ENCODE data around the gene SOX5.
"Not testable (repeated sequence)": the region's sequence is repeated elsewhere in the genome, so short reads cannot be mapped to it uniquely, and the experiment has no call there.

Gene SOX5

DNA sequence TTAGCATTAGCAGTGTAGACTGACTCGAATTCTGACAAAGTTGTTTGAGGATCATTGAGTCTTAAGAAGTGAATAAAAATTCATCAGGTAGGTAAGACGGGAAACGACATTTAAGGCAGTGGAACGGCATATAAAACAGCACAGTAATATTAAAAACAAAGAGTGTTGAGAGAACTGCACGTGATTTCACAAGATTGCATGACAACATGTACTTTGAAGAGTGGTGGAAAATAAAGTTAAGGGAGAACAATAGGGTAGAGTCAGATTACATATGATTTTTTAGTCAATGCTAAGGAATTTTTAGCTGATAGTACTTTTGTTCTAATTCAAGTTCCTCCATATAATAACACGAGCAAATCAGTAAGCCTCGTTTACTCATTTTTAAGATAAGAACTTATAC is 115.4 kb downstream of the SOX5 start:
- no peak for DNase-seq (ENCODE audit: low read depth in 2 of 2)

DNA sequence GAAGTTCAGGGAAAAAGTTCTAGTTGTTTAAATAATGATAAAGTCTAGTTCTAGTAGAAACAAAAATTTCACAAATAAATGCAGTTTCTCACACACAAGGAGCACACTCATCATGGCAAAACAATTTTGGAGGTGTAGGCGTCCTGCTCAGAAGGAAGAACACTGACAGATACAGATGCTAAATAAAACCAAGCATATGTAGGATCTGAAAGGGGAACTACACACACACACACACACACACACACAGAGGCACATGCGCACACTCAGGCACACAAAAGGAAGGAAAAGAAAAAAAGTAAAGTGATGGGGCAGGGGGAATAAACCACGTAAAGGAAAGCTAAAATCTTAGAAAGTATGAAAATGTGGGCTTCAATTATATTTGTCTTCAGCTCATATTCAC is 117.7 kb downstream of the SOX5 start:
- no peak for DNase-seq (ENCODE audit: low read depth in 2 of 2)

DNA sequence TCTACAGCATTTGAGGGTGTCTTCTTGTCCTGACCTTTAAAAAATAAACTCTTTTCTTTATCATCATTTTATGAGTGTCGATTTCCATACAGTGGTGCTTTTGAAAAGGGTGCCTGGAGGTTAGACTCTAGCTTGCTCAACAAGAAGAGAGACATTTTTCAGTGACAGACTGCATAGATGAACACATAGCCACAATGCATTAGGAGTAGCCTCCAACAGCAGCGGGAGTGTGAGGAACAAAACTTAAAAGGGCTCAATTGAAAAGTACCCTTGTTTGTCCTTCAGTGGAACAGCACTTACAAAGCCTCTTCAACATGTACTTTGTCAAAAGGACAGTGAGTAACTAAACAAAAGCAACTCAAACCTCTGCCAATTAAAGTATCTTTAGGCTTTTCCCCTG is 119.3 kb downstream of the SOX5 start:
- no peak for DNase-seq (ENCODE audit: low read depth in 2 of 2)

DNA sequence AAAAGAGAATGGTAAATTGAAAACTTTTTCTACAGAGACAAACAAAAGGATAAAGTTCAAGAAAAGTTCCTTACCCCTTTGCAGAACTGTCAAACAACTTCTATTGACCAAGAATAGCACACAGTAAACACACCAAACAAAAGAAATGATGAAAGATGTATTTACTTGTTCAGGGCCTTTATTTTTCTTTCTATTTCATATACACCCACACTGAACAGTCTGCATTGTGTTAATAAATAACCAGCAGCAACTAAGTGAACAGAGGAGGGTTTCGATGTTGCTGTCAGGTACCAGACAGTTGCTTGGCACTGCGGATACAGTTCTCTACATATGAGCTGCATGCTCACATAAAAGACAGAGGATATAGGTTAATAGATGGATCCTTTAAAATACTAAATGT is 122.1 kb downstream of the SOX5 start:
- no peak for DNase-seq (ENCODE audit: low read depth in 2 of 2)

DNA sequence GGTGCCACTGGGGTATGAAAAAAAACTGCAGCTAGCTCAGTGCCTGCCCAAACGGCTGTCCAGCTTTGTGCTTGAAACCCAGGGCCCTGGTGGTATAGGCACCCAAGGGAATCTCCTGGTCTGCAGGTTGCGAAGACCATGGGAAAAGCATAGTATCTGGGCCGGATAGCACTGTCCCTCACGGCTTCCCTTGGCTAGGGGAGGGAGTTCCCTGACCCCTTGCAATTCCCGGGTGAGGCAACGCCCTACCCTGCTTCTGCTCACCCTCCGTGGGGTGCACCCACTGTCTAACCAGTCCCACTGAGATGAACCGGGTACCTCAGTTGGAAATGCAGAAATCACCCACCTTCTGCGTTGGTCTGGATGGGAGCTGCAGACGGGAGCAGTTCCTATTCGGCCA is 124.3 kb downstream of the SOX5 start:
- DNase-seq (ENCODE audit: low read depth in 2 of 2), result not testable (repeated sequence)

DNA sequence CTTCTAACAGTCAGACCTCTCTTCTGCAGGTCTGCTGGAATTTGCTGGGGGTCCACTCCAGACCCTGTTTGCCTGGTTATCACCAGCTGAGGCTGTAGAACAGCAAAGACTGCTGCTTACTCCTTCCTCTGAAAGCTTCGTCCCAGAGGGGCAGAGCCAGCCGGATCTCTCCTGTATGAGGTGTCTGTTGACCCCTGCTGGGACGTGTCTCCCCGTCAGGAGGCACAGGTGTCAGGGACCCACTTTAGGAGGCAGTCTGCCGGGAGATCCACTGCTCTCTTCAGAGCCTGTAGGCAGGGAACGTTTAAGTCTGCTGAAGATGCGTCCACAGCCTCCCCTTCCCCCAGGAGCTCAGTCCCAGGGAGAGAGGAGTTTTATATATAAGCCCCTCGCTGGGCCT is 125.1 kb downstream of the SOX5 start:
- no peak for DNase-seq (ENCODE audit: low read depth in 2 of 2)

DNA sequence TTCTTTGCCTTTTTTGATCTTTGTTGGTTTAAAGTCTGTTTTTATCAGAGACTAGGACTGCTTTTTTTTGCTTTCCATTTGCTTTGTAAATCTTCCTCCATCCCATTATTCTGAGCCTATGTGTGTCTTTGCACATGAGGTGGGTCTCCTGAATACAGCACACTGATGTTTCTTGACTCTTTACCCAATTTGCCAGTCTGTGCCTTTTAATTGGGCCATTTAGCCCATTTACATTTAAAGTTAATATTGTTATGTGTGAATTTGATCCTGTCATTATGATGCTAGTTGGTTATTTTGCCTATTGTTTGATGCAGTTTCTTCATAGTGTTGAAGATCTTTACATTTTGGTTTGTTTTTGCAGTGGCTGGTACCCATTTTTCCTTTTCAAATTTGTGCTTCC is 126.6 kb downstream of the SOX5 start:
- DNase-seq (ENCODE audit: low read depth in 2 of 2), result not testable (repeated sequence)

DNA sequence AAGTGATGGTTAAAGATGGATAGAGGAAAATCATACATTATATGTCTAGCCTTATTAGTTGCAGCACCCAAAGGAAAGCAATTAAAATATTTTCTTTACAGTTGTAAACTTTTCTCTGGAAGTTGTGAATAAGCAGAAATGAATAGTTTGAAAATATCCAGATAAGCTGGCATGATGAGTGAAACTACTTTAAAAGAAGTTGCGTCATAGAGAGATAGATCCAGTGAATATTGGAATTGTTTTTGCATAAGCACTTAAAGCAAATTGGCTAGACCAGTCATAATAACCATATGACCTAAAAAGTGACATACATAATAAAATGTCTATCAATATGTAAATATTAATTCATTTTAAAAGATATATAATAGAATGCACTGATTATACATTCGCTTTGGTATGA is 132.1 kb downstream of the SOX5 start:
- DNase-seq (ENCODE audit: low read depth in 2 of 2), result no peak

DNA sequence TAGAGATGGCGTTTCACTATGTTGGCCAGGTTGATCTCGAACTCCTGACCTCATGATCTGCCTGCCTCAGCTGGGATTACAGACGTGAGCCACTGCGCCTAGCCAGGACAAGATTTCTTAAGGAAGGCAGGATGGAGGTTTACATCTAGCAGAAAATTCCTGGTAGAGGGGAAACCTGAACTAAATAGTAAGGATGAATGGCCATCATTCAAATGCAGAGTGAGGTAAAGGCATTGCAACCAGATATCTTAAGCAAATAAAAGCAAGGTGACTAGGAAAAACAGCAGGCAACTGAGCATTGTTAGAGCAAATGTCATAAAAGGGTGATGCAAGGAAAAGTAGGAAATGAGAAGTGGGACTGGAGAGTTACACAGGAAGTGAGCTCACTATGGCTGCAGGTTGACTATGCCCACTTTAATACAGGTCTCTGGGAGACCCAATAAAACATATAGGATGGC is 133.0 kb downstream of the SOX5 start:
- DNase-seq (ENCODE audit: low read depth in 2 of 2), result no peak

DNA sequence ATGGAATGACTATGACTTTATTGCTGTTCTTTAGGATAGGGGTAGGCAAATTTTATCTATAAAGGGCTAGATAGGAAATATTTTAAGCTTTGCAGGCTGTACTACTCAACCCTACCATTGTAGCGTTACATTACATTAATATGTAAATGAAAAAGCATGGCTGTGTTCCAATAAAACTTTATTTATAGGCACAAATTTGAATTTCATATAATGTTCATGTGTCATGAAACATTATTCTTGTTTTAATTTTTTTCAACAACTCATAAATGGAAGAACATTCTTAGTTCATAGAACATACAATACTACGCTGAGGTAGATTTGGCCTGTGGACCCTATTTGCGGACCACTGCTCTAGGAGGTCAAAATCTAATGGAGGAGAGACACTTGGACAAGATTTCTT is 133.7 kb downstream of the SOX5 start:
- no peak for DNase-seq (ENCODE audit: low read depth in 2 of 2)

DNA sequence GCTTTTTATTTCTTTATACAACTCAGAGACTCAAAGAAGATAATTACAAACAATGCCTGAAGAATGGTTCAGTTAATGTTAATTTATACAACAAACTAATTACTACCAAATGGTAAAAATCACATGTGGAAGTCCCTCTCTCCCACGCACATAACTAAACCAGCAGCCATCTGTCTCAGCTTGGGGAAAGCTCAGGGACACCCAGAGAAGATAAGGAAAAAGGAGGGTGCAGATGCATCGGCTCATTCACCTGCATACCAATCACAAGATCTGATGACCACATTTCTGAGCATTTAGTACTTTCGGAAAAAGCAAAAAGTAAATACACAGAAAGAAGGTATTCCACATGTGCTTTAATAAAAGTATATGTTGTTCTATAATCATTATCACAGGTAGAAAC is 136.3 kb downstream of the SOX5 start:
- DNase-seq (ENCODE audit: low read depth in 2 of 2), result no peak

DNA sequence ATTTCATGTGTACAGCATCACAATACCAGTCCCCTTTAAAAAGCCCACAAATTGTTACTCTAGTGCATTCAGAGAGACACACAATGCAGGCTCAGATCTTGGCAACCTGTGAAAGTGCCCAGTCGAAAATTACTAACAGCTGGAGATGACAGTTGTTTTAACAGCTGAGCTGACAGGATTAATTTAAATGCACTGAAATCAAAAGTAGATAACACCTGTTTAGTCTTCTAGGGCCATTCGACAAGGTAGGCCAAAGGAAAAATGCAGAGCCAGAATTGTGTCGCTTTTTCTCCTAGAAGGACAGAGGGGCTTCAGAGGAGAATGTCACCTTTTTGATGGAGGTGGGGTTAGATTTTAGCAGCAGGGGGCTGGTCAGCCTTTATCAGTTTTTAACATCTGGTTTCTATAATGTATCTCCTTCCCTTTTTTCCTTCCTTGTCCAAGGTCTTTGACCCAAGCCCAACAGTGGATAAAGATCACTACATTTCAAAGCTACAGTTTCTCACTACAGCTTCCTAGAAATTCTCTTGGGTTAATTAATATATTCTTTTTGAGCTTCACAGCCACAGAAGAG is 139.1 kb downstream of the SOX5 start:
- DNase-seq (ENCODE audit: low read depth in 2 of 2), result no peak

DNA sequence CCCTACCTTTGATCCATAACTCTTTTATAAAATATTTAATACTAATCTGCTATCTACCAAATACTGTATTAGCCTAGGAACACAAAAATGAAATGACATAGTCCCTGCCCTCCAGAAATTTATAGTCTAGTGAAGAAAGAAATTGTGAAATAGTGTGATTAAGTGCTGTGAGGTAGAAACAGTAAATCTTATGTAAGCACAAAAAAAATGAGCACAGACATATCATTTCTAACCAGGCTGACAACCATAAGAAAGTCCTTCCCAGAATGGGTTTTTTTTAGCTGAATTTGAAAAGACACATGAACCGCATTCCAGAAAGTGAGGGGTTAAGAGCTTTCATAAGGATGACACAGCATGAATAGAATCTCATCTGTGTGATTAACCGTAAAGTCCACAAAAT is 145.9 kb downstream of the SOX5 start:
- no peak for DNase-seq (ENCODE audit: low read depth in 2 of 2)

DNA sequence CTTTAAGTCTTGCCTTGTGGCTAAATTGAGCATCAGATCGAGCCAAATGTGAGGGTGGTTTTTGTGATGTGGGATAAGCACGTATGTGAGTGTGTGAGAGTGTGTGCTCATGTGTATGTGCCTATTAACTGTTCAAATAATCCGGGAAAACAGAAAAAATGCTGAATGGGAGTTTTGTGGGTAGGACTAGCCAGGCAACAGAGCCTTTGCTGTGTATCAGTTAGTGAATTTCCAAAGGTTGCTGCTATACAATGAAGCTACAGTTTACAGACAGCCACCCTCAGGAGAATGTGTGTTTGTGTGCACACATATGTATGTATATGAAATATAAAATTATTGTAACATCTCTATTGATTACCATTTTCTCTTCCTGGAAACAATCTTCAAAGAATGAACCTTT is 154.0 kb downstream of the SOX5 start:
- DNase-seq (ENCODE audit: low read depth in 2 of 2), result no peak

DNA sequence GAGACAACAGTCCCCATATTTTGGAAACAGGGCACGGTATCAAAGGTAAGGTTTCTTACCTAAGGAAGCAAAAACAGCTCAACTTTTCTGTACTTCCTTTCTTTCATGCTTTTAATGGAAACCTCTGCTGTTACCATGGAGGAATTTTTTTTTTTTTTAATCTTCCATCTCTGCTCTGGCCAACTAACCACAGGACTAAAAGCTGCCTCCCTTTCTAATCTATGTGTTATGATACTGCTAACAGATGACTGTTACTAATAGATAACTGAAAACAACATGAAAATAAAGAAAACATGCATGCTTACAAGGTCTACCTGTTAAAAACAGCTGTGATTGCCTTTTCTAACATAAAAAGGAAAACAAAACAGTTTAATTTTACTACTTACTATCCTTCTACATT is 168.4 kb downstream of the SOX5 start:
- no peak for DNase-seq (ENCODE audit: low read depth in 2 of 2)

DNA sequence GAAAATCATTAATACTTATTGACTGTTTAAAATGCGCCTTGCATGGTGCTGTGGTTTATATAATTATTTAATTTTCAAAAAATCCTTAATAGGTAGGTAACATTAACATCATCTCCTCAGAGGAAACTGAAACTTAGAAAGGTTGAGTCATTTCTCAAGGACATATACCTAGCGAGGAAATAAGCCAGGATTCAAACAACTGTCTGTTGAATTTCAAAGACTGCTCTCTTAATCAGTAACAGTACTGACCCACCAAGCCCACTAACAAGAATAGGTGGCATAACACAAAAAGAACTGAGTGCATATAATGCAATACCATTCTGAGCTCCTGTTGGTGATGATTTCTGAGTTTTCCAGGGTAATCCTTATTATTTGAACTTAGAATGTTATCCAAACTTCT is 174.3 kb downstream of the SOX5 start:
- no peak for DNase-seq (ENCODE audit: low read depth in 2 of 2)

DNA sequence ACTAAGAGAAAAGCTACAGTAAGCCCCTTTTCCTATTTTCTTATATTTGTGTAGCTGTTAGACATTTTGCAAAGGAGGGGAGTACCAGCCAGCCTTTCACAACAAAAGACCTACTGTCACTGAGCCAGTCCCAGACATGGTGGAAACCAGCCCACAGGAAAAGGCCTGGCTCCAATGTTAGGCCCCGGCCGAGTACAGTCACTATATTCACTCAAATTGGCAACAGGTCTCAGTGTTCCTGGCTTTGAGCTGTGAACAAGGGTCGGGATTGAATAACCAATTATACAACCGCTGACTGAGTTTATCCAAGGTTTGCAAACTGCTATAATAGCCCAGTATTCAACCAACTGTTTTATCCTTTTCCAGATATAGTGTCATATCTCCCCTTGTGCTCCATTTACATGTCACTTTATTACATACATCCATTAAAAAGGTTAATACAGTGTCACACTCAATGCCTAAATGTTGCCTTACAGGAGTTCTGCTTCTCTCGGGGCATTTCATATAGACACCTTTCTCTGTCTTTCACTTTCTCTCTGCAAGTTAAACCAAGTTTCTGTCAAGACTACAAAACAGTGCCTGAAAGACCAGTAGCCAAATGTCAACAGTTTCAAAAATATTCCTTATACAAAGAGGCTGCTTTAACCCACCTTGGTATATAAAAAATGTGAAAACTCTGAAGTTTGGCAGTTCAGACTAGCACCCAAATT is 178.1 kb downstream of the SOX5 start:
- no peak for DNase-seq (ENCODE audit: low read depth in 2 of 2)

DNA sequence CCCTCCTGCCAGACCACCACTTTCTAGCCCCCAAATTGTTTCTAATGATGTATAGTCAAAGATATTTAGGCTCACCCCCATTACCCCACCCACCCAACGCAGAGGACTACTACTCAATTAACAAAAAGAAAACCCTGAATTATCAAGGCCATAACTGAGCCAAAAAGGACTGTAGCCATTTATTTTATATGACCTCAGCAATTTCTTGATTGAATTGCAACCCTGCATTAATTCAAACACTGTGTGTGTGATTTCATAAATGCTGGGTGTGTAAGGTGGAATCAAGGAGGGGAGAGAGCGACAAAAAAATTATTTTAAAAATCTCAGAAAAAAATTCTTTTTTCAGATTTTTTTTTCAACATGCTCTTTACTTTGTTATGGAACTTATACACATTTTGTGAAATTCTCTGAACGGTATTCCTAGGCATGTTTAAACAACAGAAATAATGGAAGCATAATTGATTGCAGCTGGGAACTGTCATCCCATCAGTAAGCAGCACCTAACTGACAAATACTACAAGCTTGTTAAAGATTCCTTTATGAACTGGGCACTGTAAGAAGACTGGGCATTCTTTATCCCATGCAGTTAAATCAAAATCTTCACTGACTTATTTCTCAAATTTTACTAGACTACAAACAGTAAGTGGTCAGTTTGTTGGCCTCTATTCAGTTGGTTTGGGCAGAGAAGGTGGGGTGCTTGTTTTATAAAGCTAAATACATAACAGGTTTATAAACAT is 179.1 kb downstream of the SOX5 start:
- no peak for DNase-seq (ENCODE audit: low read depth in 2 of 2)

DNA sequence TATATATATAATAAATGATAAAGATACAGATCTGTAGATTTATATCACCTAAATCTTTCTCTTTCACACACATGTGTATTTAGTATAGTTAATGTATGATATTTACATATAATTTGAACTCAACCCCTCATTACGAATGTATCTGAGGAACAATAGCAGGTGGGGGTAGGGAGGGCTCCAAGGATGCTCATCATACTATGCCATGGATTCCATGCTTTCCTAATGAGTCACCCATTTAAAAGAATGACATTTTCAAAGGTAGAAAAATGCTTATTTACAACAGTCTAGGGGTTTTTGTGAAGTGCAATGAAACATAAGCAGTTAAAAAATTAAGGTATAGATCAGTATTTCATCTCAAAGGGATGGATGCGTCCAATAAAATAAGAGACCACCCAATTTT is 181.6 kb downstream of the SOX5 start:
- no peak for DNase-seq (ENCODE audit: low read depth in 2 of 2)

DNA sequence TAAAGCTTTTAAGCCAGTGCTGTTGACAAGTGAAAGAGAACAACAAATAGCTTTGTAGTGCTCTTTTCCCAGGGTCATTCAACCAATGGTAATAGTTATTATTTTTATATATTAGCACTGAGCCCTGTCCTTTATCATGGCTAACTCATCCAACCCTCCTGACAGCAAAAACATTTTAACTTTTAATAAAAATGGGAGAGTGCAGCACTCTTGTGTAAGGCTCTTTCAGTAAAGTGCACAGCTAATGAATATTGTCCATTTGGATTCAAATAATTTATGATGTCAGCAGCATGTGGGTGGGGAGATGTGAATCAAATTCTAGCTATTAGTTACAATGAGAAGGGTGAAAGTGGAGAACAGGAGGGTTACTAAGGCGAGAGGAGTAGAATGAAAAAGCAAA is 185.7 kb downstream of the SOX5 start:
- no peak for DNase-seq (ENCODE audit: low read depth in 2 of 2)

DNA sequence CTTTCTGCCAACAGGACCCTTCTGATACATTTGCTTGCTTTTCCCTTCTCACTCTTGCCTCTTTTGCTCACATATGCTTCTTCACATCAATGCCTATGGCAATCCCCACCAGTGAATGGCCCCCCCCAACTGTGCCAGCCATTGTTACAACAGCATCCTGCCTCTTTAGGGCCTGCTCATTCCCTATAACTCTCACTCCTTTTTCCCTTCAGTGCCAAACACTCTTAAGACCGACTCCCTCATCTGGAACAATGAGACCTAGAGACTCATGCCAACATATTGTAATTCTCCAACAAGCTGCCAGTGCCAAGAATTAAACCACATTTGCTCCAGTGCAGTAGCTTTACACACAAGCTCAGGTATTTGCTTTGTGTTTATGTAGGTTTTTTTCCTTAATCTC is 189.0 kb downstream of the SOX5 start:
- DNase-seq (ENCODE audit: low read depth in 2 of 2), result no peak

DNA sequence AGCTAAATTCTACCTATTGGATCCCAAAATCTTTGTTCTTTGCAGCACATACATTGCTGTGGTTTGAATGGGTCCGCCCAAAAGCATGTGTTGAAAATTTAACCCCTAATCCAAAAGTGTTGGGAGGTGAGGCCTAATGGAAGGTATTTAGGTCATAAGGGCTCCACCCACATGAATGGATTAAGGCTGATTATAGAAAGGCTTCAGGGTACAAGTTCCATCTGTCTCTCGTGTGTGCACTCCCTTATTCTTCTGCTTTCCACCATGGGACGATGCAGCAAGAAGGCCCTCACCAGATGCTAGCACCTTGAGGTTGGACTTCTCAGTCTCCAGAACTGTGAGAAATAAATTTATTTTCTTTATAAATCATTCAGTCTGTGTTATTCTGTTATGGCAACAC is 190.9 kb downstream of the SOX5 start:
- no peak for DNase-seq (ENCODE audit: low read depth in 2 of 2)

DNA sequence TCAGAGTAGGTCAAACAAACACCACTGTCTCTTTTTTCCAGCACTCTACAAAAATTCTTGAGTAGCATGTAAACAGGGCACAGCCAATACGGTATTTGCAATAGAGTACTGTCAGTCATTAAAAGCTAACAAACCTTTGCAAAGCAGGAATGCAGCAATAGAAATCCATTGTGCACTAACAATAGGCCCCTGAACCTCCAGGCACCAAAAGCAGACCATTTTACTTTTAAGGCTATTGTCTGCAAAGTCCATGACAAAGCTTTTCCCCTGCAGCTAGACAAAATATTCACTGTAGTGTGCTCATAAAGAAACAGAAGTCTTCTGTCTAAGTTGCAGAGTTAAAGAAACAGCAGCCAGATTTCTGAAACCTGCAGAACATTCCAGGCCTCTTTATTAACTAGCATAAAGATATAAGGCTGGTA is 191.9 kb downstream of the SOX5 start:
- no peak for DNase-seq (ENCODE audit: low read depth in 2 of 2)
